Brain microvascular endothelial cell (primary cell): ENCODE data around the gene RMND1.

ENCODE experiments used
- DNase-seq: peaks from one replicate; pipeline ENCODE4 v3.0.0-alpha.2; 2020
- H3K27ac ChIP-seq: fragments of 250-450 bp; sonication (Bioruptor Pico); 2 replicates; pipeline ENCODE4 v1.5.1; 2020; ENCODE audit warnings: mild to moderate bottlenecking, moderate library complexity
- H3K27me3 ChIP-seq: fragments of 250-450 bp; sonication (Bioruptor Pico); replicated peaks from 2 replicates; pipeline ENCODE4 v1.5.1; 2020; ENCODE audit warnings: mild to moderate bottlenecking
- H3K36me3 ChIP-seq: fragments of 250-450 bp; sonication (Bioruptor Pico); replicated peaks from 2 replicates; pipeline ENCODE4 v1.5.1; 2020; ENCODE audit warnings: mild to moderate bottlenecking
- H3K4me3 ChIP-seq: 2 replicates; pipeline ENCODE4 v1.5.1; 2011; ENCODE audit warnings: low read depth, mild to moderate bottlenecking, control low read depth, low read length, moderate library complexity
- CTCF ChIP-seq: IDR thresholded peaks from 2 replicates; pipeline ENCODE4 v1.5.1; 2011; ENCODE audit warnings: low read depth, mild to moderate bottlenecking, moderate library complexity, low read length, control low read depth, inconsistent platforms; ENCODE audit errors: missing control alignments
- in situ Hi-C: cut with HindIII; loops from 2 replicates; pipeline ENCODE4 v1.10.0; 2017; ENCODE audit warnings: low sequenced_read_pairs, low pct_ligation_motif_present

Gene RMND1

GRCh38 chr6:151399679-151400078 lies 52.2 kb downstream of the RMND1 start:
- Histone ChIP-seq H3K36me3 (peaks cover 14% of the 10 kb centered on the region), H3K27me3 (no peaks in the 10 kb centered on the region), H3K27ac (no peak overlapping the region), H3K4me3 (no peak overlapping the region)
- TF ChIP-seq CTCF = no peak
- no peak for DNase-seq
- in situ Hi-C loops = no loop called here

- no peak overlapping the region for H3K27ac ChIP-seq
- H3K36me3 ChIP-seq = peaks cover 3% of the 10 kb centered on the region
- TF ChIP-seq CTCF = no peak
- DNase-seq = no peak
- H3K4me3 ChIP-seq = no peak overlapping the region
- no peaks in the 10 kb centered on the region for H3K27me3 ChIP-seq
- in situ Hi-C loops = no loop called here
Measured at GRCh38 chr6:151393410-151393809, 58.5 kb downstream of the RMND1 start.

GRCh38 chr6:151392427-151392826 lies 59.5 kb downstream of the RMND1 start:
- no peaks in the 10 kb centered on the region for H3K27me3 ChIP-seq
- TF ChIP-seq CTCF = no peak

GRCh38 chr6:151391471-151392413 lies 60.2 kb downstream of the RMND1 start, which contains the start of gene ZBTB2:
ZBTB2 (minus strand) TSS chr6:151391559; CDS start chr6:151373637, 17,922 bp downstream.
- Histone ChIP-seq H3K27ac (peak within 1 kb of the TSS; percentile 94), H3K27me3 (no peaks in the 10 kb centered on the region), H3K36me3 (no peaks in the 10 kb centered on the region), H3K4me3 (peak within 1 kb of the TSS; percentile 77)
- peak; percentile 67 for DNase-seq
- in situ Hi-C loops = no loop called here
- TF ChIP-seq CTCF = no peak

More at GRCh38 chr6:151392427-151392826, 59.5 kb downstream of the RMND1 start:
- in situ Hi-C loops = no loop called here
- Histone ChIP-seq H3K27ac (peak overlapping the region; percentile 43), H3K36me3 (peaks cover 2% of the 10 kb centered on the region), H3K4me3 (peak overlapping the region; percentile 77)
- DNase-seq = no peak

- Histone ChIP-seq H3K27me3 (no peaks in the 10 kb centered on the region), H3K4me3 (peak overlapping the region; percentile 77), H3K36me3 (no peaks in the 10 kb centered on the region), H3K27ac (peak overlapping the region; percentile 94)
- in situ Hi-C loops = no loop called here
- DNase-seq = peak; percentile 50
- TF ChIP-seq CTCF = no peak
Measured at GRCh38 chr6:151390851-151391470, 61.0 kb downstream of the RMND1 start.
